GM21529 (cell line): ENCODE measurements around the gene TUNAR.

Source experiments
- ATAC-seq: cut with Tn5 transposase; IDR thresholded peaks from one replicate; pipeline ENCODE4 v1.9.1; 2021; ENCODE audit not compliant: unreplicated experiment

TUNAR gene

DNA sequence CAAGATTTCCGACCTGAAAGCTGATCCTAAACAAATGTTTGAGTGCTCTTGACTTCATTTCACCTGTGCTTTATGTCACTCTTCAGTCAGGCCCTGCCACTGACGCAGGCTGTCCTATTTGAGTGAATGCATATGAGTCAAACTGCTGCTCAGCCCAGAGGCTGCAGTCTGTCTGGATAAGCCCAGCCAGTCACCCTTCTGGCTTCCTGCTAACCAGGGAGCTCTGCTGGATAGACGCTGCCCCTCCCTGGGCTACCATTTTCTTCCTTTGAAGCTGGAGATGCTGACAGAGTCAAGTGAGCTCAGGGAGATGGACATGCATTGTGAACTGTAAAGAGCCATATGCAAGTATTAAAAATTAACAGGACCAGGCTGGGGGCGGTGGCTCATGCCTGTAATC lies 5.1 kb upstream of the TUNAR start:
- ATAC-seq = no peak

DNA sequence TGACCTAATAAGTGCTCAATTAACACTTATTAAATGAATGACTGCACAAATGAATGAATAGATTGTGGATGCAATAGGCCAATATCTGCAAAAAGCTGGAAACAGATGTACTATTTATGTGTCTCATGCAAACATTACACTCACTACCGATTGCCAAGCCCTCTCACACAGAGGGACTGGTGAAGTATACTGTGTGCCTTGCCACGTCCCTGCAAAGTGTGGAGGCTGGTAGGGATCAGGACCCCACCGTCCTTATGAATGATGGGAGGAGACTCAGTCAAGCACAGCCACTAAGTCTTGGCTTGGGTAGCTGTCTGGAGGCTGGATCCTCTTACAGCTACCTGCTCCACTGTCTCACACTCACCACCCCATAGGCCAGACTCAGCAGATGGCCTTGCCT lies 3.9 kb upstream of the TUNAR start:
- ATAC-seq = no peak

DNA sequence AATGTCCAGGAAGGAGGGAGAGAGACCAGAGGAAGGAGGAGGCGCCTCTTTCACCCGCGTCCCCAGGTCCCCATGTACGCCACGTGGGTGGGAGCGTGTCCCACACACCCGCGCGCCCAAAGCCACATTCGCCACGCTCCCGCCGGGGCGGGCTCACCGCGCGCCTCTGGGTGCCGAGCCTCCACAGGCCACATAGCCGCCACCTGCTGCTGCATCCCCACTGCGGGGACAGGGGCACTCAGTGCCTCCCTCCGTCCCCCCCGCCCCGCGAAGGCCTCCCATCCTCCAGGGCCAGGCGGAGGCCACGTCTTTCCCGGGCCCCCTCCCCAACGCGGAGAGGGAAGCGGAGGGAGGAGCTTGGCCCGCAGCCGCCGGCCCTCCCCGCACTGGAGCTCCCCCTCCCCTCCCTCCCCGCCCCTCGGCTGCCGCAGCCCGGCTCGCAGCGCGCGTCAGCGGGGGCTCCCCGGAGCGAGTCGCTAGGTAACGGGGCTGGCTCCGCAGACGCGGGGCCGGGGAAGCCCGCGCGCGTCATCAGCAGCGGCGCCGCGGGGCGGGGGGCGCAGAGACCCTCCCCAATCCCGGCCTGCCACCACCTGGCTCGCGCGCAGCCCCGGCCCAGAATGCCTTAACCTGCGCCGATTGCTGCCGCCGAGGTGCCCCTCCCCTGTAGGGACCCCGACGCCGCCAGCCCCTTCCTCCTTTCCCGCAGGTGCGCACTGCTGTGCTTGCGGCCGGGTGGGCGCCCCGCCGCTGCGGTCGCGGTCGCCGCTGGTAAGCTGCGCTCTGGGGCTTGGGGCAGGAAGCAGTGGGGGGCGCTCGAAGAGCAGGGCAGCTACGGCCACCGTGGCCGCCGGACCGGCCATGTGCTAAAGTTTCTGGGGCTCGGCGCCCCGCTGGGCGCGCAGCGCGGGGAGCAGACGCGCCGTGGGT lies 536 bp upstream of the TUNAR start:
- no peak for ATAC-seq

DNA sequence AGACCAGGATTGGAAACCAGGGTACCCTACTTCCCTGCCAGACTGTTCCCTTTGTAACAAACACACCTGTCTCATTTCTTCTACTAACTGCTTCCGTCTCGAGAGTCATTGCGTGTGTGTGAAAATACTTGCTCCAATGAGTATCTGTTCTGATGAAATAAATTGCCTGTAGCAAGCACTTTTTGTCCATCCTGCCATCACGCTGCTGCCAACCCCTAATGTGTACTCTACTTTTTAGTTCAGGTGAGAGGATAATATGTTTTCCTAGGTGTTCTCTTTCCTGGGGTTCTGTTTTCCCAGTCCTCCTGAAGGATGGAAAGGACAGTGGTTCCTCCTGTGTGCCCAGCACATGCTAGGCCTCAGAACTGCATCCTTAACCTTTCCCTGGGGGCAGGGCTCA lies 1.0 kb downstream of the TUNAR start:
- ATAC-seq = no peak

DNA sequence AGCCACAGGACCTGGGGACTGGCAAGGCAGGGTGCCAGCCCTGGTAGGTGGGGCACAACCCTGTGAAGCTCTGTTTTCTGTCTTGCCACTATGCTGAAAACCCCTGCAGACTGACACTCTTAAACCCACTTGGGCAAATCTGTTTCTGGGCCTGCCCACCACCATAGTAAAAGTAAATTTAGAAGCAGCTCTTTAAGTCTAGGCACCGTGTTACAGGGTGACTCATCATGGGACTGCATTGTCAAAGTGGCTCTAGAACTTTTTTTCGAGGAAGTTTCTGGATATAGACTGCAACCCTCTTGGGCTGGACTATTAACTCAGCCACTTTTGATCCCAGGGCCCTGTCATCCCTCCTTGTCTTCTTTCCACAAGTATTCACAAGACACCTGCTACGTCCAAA lies 7.7 kb downstream of the TUNAR start:
- no peak for ATAC-seq

DNA sequence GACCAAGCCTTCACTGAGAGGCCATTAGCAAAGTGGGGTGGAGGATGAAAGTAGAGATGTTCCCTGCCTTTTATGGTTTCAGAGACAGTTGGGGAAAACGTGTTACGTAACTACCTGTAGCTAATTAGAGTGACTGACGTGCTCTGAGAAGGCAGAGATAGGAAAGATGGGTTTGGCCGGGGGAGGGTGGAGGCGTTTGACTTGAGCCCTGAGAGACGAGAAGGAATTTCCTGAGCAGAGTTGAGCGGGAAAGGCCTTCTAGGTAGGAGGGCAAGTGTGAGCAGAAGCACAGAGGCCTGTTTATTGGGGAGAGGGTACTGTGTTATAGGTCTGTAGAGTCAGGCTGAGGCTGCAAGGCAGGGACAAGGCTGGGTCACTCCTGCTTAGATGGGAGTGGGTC lies 8.6 kb downstream of the TUNAR start:
- no peak for ATAC-seq

DNA sequence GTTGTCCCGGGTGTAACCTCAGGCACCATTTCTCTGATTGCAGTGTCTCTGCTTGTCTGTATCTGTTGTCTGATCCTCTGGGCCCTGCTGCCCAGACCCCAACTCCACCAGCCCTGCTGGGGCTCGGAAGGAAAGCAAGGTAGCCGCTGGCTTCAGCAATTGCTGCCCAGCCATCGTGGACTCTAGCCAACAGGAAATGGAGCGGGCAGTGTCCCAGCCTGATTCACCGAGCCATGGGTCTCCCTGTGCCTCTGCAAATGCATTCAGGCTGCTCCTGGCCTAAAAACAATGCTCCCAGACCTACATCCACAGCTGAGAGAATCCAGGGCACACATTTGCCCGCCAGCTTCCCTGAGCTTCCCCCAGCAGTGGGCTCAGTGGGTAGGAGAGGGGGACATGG lies 9.2 kb downstream of the TUNAR start:
- ATAC-seq = no peak

DNA sequence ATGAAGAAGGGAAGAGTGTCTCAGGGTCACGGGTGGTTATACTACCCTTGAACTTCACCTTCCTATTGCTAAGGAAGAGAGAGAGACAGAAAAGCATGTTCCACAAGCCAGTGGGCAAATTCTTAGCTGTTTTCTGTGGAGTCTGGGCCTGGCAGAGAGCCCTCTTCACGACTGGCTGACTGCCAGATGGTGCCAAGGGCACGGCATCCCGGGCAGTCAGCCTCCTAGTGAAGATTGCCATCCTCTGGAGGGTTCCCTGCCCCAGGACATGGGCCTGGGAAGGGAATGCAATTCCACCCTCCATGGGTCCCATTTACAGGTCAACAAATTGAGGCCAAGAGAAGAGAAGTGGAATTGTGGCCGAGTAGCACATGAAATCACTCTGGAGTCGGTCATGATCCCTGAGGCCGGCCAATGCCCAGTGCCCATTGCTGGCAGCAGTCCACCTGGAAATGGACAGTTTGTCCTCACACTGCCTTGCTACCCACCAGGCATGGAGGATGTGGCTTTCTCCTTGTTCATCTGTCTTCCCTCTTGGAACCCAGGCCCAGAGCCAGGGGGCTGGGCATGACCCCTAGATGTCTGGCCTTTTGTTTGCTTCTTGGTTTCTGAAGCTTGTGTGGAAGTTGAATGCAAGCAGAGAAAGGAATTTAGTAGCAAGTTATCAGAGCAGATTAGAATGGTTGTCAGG lies 9.9 kb downstream of the TUNAR start:
- ATAC-seq = no peak

DNA sequence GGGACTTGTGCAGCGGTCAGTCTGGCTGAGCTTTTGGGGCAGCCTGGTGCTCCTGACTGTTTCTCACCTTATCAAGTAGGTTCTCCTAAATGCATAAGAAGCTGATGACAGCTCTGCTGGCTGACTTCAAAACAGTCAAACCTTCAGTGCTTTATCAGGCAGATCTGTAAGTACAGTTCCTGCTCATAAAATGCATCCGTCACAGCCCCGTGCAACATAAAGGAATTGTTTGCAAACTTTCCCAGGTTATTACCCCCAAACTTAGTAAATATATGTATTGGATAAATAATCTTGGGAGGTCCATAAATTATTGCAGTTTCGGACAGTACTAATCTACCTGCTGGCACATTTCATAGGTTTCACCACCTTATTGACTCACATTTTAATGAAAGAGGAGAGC lies 10.7 kb downstream of the TUNAR start:
- no peak for ATAC-seq

DNA sequence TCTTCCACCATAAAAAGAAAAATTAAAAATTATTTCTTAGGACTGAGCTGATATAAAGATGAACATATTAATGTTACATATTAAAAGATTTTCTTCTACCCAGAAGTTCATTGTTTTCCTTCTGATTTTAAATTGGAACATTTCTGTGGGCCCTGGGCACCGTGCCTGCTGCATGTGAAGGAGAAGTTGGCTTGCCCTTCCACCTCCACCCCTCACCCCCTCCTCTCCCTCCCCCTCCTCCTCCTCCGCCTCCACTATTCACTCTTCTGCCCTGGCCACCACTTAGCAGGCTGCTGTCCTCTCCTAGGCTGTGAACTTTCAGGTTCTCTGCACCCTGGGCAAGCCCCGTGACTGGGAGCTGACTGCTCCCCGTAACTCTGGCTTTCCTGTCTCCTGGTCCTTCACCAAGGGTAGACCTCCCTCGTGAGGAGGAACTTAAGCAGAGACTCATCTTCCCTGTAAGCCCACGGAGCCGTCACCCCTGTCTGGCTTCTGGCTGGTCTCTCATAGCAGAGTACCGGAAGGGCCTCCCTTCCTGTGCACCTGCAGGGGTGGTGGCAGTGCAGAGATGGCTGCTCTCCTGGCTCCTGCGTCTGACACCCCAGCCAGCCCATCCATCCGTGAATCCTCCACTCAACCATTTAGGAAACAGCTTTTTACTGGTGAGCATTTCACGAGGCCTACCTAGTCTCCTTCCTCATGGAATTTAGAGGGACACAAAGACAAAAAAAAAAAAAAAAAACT lies 12.8 kb downstream of the TUNAR start:
- ATAC-seq = no peak

DNA sequence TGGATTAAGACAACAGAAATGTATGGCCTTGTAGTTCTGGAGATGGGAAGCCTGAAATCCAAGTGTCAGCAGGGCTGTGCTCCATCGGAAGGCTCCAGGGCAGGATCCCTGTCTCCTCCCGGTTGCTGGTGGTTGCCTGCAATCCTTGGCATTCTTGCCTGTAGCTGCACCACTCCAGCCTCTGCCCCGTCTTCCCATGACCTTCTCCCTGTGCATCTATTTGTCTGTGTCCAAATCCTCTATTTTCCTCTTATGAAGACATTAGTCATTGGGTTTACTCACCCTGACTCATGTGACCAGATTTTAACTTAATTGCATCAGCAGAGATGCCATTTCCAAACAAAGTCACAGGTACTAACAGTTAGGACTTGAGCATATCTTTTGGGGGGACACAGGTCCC lies 15.1 kb downstream of the TUNAR start:
- no peak for ATAC-seq

DNA sequence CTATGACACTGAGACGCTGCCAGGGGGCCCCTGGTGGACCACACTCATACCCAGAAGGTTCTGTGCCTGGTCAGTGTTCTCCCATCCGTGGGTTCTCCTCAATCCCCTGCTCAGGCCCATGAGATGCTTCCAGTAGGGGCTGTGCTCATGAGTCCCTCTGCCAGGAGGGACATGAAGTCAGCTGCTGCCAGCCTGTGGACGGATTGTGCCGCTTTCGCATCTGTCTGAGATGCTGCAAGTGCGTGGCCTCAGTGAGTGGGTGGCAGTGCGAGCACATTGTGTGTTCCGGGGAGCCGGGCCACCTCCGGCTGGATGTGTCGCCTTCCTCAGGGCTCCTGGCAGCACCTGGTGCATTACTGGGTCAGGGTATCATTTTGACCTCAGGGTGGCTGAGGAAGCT lies 15.5 kb downstream of the TUNAR start:
- no peak for ATAC-seq

DNA sequence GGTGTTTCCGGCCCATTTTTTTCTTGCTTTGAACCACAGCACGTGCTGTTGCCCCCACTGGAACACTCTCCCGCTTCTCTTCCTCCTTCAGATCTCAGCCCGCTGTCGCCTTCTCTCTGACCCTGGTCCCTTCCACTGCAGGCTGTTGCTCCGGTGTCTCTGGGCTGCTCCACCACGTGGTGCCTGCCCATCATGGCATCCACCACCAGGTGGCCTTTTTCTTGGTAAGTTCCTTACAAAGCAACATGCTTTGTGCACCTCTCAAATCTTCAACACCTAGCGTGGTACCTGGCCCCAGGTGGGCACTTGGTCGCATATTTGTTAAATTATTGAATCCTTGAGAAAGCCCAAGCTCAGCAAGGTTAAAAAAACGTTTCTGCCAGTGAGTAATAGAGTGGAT lies 19.1 kb downstream of the TUNAR start:
- ATAC-seq = no peak

DNA sequence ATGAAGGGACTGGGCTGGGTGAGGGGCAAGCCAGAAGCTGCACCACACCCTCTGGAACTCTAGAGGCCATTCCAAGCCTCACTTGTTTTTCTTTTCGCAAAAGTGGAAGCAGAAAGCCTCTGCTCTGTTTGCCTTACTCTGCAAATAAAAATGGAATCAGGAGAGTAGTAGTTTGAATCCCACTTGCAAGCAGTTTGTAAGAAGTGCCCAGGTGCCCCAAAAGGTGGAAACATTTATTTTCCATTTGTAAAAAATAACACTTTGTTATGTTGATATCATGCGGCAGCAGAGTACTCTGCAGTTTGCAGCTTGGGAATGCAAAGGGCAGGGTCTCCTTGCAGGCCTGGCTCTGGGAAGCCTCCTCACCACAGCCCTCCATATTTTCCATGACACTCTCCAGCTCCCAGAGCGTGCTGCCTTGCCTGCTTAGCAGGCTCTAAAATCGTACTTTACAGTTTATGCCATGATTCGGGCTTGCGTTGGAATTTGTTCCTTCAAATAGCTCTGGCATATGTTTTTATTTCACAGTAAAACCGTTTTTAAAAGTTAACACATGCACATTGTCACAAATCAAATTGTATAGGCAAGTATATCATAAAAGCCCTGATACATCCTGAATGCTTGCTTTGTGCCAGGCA lies 20.0 kb downstream of the TUNAR start:
- no peak for ATAC-seq

DNA sequence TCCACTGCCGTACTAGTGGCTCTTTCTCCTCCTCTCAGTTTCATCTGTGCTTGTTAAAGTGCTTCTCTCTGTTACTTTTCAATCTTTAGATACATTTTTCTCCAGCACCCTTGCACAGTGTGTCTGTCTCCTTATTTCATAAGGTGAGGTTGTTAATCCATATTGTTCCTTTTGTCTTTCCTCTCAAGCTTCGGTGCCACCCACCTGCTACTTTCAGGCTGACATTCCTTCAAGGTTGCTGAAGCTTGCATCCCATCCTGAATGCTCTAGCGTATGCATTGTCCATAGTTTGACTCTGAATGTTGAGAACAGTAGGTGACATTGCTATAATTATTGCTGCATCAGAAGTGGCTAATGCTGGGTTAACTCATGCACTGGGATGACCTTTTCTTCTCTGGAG lies 20.6 kb downstream of the TUNAR start:
- no peak for ATAC-seq

DNA sequence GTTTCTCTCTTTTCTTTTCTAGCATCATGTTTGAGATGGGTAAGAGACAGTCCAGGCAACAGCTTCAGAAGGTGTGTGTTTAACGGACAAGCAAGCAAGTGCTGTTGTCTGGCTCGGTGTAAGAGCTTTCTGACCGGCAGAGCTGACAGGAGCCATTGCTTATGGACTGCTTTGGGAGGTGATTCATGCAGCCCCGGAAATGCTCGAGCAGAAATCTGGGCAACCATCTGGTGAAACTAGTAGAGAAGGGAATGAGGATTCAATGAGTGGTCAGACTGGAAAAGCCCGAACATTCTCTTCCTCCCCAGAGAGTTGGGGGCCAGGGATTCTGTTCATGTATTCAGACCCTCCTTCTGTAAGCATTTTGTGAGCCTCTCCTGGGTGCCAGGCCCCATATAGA lies 24.4 kb downstream of the TUNAR start:
- no peak for ATAC-seq

DNA sequence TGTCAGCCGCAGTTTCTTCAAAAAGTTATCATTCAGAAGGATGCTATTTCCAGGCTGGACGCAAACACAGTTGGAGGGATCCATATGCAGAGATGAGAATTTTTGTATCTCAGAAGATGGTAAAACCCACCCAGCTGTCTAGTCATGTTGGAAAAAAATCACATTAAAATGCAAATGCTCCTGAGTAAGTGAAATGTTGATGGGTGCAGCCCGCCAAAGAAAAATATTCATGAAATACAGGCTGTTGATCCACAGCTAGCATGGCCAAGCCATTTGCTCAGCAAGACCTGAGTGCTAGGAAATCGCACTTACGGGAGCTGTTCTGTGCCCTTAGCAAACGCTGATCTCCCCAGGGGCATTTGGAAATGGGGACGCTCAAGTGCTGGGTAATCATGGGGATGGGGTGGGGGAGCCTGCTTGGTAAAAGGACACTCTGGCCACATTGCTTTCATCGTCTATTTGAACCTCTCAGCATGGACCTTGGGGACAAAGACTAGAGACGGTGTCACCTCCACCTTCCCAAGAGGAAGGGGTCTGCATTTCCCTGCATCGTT lies 25.7 kb downstream of the TUNAR start:
- ATAC-seq = no peak

DNA sequence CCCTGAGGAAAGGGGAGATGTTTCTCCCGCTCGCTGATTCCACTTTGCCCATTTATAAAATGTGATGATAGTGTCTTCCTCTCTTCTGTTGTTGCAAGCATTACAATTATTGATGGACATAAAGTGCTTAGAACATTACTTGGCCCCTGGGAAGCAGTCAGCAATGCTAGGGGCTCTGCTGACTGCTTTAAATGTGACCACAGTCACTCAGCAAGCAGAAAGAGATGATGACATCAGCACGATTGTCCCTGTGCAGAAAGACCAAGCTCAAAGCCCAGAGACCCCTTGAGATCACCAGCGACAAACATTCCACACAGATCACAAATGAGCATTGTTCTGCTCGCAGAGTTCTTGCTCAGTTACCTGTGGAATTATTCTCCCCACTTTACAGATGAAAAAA lies 26.5 kb downstream of the TUNAR start:
- ATAC-seq = no peak

DNA sequence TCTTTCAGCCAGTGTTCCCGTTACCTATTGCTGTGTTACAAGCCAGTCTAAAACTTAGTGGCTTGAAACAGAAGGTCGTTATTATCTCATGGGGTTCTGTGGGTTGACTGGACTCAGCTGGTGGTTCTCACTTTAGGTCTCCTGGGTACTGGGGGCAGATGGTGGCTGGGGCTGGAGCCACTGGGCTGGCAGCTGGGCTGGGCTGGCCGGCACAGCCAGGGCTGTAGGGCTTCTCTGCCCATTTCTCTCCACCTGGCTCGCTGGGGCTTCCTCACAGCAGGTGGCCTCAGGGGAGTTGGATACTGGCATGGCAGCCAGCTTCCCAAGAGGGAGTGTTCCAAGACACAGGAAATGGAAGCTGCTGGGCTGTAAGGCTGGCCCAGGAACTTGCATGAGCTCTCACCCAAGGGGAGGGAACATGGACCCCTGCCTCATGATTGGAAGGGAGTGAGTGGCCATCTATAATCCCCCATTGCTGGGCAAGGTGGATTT lies 27.0 kb downstream of the TUNAR start:
- ATAC-seq = no peak

DNA sequence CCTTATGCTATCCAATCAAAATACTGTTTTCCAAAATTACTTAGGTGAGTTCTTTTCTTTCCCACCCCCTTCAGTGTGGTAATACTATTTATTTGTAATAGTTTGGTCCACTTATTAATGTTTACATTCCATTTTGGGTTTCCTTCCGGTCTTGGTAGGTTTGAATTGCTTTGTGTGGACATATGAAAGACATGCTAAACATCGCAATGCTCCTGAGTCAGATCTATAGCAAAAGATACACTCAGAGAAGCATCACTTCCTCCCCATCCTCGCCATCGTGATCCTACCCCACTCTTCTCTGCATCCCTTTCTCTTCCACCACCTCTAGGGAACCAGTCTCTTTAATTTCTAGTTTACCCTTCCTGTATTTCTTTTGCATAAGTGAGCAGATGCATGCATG lies 30.0 kb downstream of the TUNAR start:
- no peak for ATAC-seq

DNA sequence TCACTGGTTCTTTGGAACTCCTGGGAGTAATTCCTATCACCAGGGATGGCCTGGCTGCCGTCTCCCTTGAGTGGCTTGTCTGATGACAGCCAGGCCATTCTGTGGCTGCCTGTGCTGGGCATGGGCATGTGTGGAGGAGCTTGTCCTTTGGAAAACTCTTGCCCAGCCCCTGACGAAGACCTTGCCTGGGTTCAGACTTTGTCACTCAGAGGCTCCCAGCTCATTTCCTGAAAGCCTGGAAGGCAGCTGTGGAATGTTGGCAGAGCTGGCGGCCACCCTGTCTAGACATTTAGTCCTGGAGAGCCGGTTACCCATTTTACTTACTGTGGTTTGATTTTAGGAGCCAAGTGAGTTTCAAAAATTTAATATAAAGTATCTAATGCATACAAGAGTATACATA lies 34.0 kb downstream of the TUNAR start:
- no peak for ATAC-seq
